CD1c-positive myeloid dendritic cell (primary cell): ENCODE data around the gene MYO19.
"Not testable (repeated sequence)": the region's sequence is repeated elsewhere in the genome, so short reads cannot be mapped to it uniquely, and the experiment has no call there.

Experiments
- DNase-seq: peaks from one replicate; pipeline ENCODE4 v3.0.0-alpha.2; 2016; ENCODE audit errors: extremely low spot score

MYO19 gene

GRCh38 chr17:36501963-36502362 is 32.7 kb downstream of the MYO19 start:
- no peak for DNase-seq

- DNase-seq = no peak
Measured at GRCh38 chr17:36501351-36501750, 33.3 kb downstream of the MYO19 start.

GRCh38 chr17:36500745-36501225 is 33.9 kb downstream of the MYO19 start:
- DNase-seq = no peak

GRCh38 chr17:36498560-36499300 is 35.9 kb downstream of the MYO19 start:
- DNase-seq = no peak

GRCh38 chr17:36498155-36498554 is 36.5 kb downstream of the MYO19 start:
- no peak for DNase-seq

- DNase-seq = no peak
Measured at GRCh38 chr17:36496018-36496789, 38.5 kb downstream of the MYO19 start.

- DNase-seq = no peak
Measured at GRCh38 chr17:36495076-36495578, 39.5 kb downstream of the MYO19 start.

- DNase-seq = no peak
Measured at GRCh38 chr17:36494674-36495073, 40.0 kb downstream of the MYO19 start.

GRCh38 chr17:36493956-36494355 is 40.7 kb downstream of the MYO19 start:
- no peak for DNase-seq

- peak; percentile 96 for DNase-seq
Measured at GRCh38 chr17:36486204-36487194, 48.2 kb downstream of the MYO19 start, which contains the start of gene ZNHIT3. Gene ZNHIT3, plus strand, starts transcription at chr17:36486681. Its CDS starts 19 bp downstream, at chr17:36486700.

GRCh38 chr17:36485805-36486203 is 48.9 kb downstream of the MYO19 start:
- DNase-seq = no peak

- no peak for DNase-seq
Measured at GRCh38 chr17:36485027-36485426, 49.6 kb downstream of the MYO19 start.

- DNase-seq = not testable (repeated sequence)
Measured at GRCh38 chr17:36484021-36484420, 50.6 kb downstream of the MYO19 start.

- peak; percentile 91 for DNase-seq
Measured at GRCh38 chr17:36482611-36483504, 51.8 kb downstream of the MYO19 start.

- DNase-seq = no peak
Measured at GRCh38 chr17:36481829-36482228, 52.8 kb downstream of the MYO19 start.

GRCh38 chr17:36475346-36475970 is 59.2 kb downstream of the MYO19 start:
- DNase-seq = no peak

- DNase-seq = no peak
Measured at GRCh38 chr17:36474571-36474970, 60.1 kb downstream of the MYO19 start.

GRCh38 chr17:36470499-36470898 is 64.2 kb downstream of the MYO19 start:
- no peak for DNase-seq

- no peak for DNase-seq
Measured at GRCh38 chr17:36469733-36470132, 64.9 kb downstream of the MYO19 start.
